HEK293T (cell line): ENCODE results near the gene SDHAF3.

ENCODE experiments used
- ARNT ChIP-seq: fragments of 450-650 bp; IDR thresholded peaks from 2 replicates; pipeline ENCODE4 v1.6.1; 2017; ENCODE audit warnings: mild to moderate bottlenecking
- BHLHE40 ChIP-seq: fragments of 450-650 bp; IDR thresholded peaks from 2 replicates; pipeline ENCODE4 v1.6.1; 2016; ENCODE audit warnings: mild to moderate bottlenecking, moderate library complexity, borderline replicate concordance
- ELF4 ChIP-seq: fragments of 450-650 bp; IDR thresholded peaks from 2 replicates; pipeline ENCODE4 v1.6.1; 2017; ENCODE audit warnings: antibody characterized with exemption
- FOXA1 ChIP-seq: fragments of 450-650 bp; IDR thresholded peaks from 2 replicates; pipeline ENCODE4 v1.6.1; 2016; ENCODE audit warnings: mild to moderate bottlenecking
- FOXK2 ChIP-seq: fragments of 450-650 bp; IDR thresholded peaks from 2 replicates; pipeline ENCODE4 v1.6.1; 2016; ENCODE audit warnings: mild to moderate bottlenecking
- FOXM1 ChIP-seq: fragments of 450-650 bp; IDR thresholded peaks from 2 replicates; pipeline ENCODE4 v1.6.1; 2017; ENCODE audit warnings: mild to moderate bottlenecking, borderline replicate concordance
- SP1 ChIP-seq: fragments of 450-650 bp; IDR thresholded peaks from 2 replicates; pipeline ENCODE4 v1.6.1; 2017
- SUZ12 ChIP-seq: fragments of 450-650 bp; IDR thresholded peaks from 2 replicates; pipeline ENCODE4 v1.6.1; 2016; ENCODE audit warnings: mild to moderate bottlenecking
- TARDBP ChIP-seq: fragments of 450-650 bp; IDR thresholded peaks from 2 replicates; pipeline ENCODE4 v1.6.1; 2016
- ZNF384 ChIP-seq: fragments of 450-650 bp; IDR thresholded peaks from 2 replicates; pipeline ENCODE4 v1.6.1; 2016

- TF ChIP-seq ARNT (no peak), SUZ12 (no peak), SP1 (no peak), FOXA1 (no peak), TARDBP (no peak), ELF4 (no peak), FOXK2 (no peak), BHLHE40 (no peak), FOXM1 (no peak), ZNF384 (no peak)
These were observed 109.0 kb downstream of the SDHAF3 start for GRCh38 chr7:97226541-97226940.
